Fibroblast of skin of back (primary cell): ENCODE data around the gene AGBL3.

Source experiments
- DNase-seq: peaks from one replicate; pipeline ENCODE4 v3.0.0-alpha.2; 2013

AGBL3 gene

GRCh38 chr7:135150072-135150782 lies 163.9 kb downstream of the AGBL3 start:
- no peak for DNase-seq

- no peak for DNase-seq
These were observed 164.8 kb downstream of the AGBL3 start for GRCh38 chr7:135151132-135151531.

- DNase-seq = no peak
These were observed 165.2 kb downstream of the AGBL3 start for GRCh38 chr7:135151533-135151932.

GRCh38 chr7:135152442-135152841 lies 166.1 kb downstream of the AGBL3 start:
- no peak for DNase-seq

- DNase-seq = no peak
These were observed 168.4 kb downstream of the AGBL3 start for GRCh38 chr7:135154734-135155133.

- no peak for DNase-seq
These were observed 170.0 kb downstream of the AGBL3 start for GRCh38 chr7:135156290-135156689.

GRCh38 chr7:135158141-135158655 lies 171.9 kb downstream of the AGBL3 start:
- no peak for DNase-seq

- no peak for DNase-seq
These were observed 172.6 kb downstream of the AGBL3 start for GRCh38 chr7:135158874-135159273.

- no peak for DNase-seq
These were observed 173.2 kb downstream of the AGBL3 start for GRCh38 chr7:135159359-135160085.

GRCh38 chr7:135160098-135160857 lies 174.0 kb downstream of the AGBL3 start:
- DNase-seq = peak; percentile 33

- peak; percentile 15 for DNase-seq
These were observed 174.7 kb downstream of the AGBL3 start for GRCh38 chr7:135160858-135161653.

GRCh38 chr7:135161669-135162068 lies 175.4 kb downstream of the AGBL3 start:
- DNase-seq = no peak

- no peak for DNase-seq
These were observed 176.2 kb downstream of the AGBL3 start for GRCh38 chr7:135162382-135163001.

GRCh38 chr7:135164357-135165061 lies 178.2 kb downstream of the AGBL3 start:
- DNase-seq = no peak

- no peak for DNase-seq
These were observed 179.6 kb downstream of the AGBL3 start for GRCh38 chr7:135165862-135166261.

- DNase-seq = no peak
These were observed 180.2 kb downstream of the AGBL3 start for GRCh38 chr7:135166338-135166990.

- DNase-seq = no peak
These were observed 181.1 kb downstream of the AGBL3 start for GRCh38 chr7:135167365-135167917.

GRCh38 chr7:135168001-135168400 lies 181.7 kb downstream of the AGBL3 start:
- no peak for DNase-seq

- DNase-seq = no peak
These were observed 182.3 kb downstream of the AGBL3 start for GRCh38 chr7:135168489-135169140.
